Natural killer cell (primary cell): ENCODE results near the gene ZNF273. TPM values are rescaled to one million over a fixed set of nuclear protein-coding genes. Genes with fewer than 3 reads are reported as not detected.
A peak's percentile ranks its signal among the peaks of the same experiment; 100 is the strongest.
"Not testable (repeated sequence)": the region's sequence is repeated elsewhere in the genome, so short reads cannot be mapped to it uniquely, and the experiment has no call there.

Experiments used
- ATAC-seq, 3 donors: fragments of 150-1000 bp in 2 of 3; fragments of 200-7000 bp in 1 of 3; cut with Tn5 transposase; 1 replicate in 1 of 3; 2 replicates in 2 of 3; pipeline ENCODE4 v1.10.0; 2021; ENCODE audit warnings: mild to moderate bottlenecking in 2 of 3, moderate library complexity in 2 of 3
- DNase-seq, 2 donors: peaks; one replicate each; pipeline versions ENCODE4 v3.0.0 to v3.0.0-alpha.2; 2013 to 2021; ENCODE audit warnings: mixed read lengths in 1 of 2
- H3K27ac ChIP-seq: one replicate; pipeline ENCODE4 v1.5.1; 2013; ENCODE audit warnings: mild to moderate bottlenecking, low read length
- H3K27me3 ChIP-seq: one replicate; pipeline ENCODE4 v1.6.1; 2013; ENCODE audit warnings: low read length; ENCODE audit not compliant: control insufficient read depth, insufficient read depth
- H3K36me3 ChIP-seq: one replicate; pipeline ENCODE4 v1.6.1; 2013; ENCODE audit warnings: low read length; ENCODE audit not compliant: control insufficient read depth, insufficient read depth
- H3K4me1 ChIP-seq: one replicate; pipeline ENCODE4 v1.6.1; 2013; ENCODE audit warnings: low read length; ENCODE audit not compliant: control insufficient read depth, insufficient read depth
- H3K4me3 ChIP-seq: one replicate; pipeline ENCODE4 v1.5.1; 2013; ENCODE audit warnings: low read length
- H3K9me3 ChIP-seq: one replicate; pipeline ENCODE4 v1.6.1; 2013; ENCODE audit warnings: low read length; ENCODE audit not compliant: control insufficient read depth, insufficient read depth
- H3K27ac Mint-ChIP-seq, 2 donors: one replicate each; pipeline ENCODE4 v1.8.0; 2022; ENCODE audit warnings: mild to moderate bottlenecking in 2 of 2, mixed read lengths in 2 of 2, moderate library complexity in 1 of 2
- H3K27me3 Mint-ChIP-seq, 2 donors: one replicate each; pipeline ENCODE4 v1.8.0; 2022; ENCODE audit warnings: low read depth in 2 of 2, mixed read lengths in 2 of 2
- H3K36me3 Mint-ChIP-seq: one replicate; pipeline ENCODE4 v1.8.0; 2022; ENCODE audit warnings: mixed read lengths
- H3K4me1 Mint-ChIP-seq, 2 donors: one replicate each; pipeline ENCODE4 v1.8.0; 2022; ENCODE audit warnings: mixed read lengths in 2 of 2
- H3K4me3 Mint-ChIP-seq: one replicate; pipeline ENCODE4 v1.8.0; 2022; ENCODE audit warnings: mild to moderate bottlenecking, moderate library complexity, mixed read lengths
- H3K9me3 Mint-ChIP-seq, 2 donors: one replicate each; pipeline ENCODE4 v1.8.0; 2022; ENCODE audit warnings: mixed read lengths in 2 of 2
- WGBS: methylation state at CpG from one replicate; pipeline ENCODE4 v1.1.7; 2013; ENCODE audit warnings: missing lambda C conversion rate; ENCODE audit not compliant: insufficient coverage; 5-methylcytosine and 5-hydroxymethylcytosine counted together
- intact Hi-C: fragments of 100-400 bp; cut with micrococcal nuclease; formaldehyde crosslinking; loops from one replicate; pipeline ENCODE4 v1.14.2; 2022
- total RNA-seq, 4 donors: library from RNA; stranded (reverse); fragments of 120-200 nt in 1 of 4; gene quantifications; one replicate each; pipeline versions ENCODE4 v1.2.3 to v1.2.4, GENCODE V29; 2013 to 2022
- TF ChIP-seq, protein P1 (sequence below): fragments of 200-600 bp; IDR thresholded peaks from one replicate; pipeline ENCODE4 v1.8.0; 2022; ENCODE audit warnings: antibody characterized with exemption

Gene ZNF273
- total RNA-seq, 3 donors from 2014 or later (not counting 1 experiment from before 2014, with no cell fraction given), result 2.9 to 4.2 (median 4.0) TPM

DNA sequence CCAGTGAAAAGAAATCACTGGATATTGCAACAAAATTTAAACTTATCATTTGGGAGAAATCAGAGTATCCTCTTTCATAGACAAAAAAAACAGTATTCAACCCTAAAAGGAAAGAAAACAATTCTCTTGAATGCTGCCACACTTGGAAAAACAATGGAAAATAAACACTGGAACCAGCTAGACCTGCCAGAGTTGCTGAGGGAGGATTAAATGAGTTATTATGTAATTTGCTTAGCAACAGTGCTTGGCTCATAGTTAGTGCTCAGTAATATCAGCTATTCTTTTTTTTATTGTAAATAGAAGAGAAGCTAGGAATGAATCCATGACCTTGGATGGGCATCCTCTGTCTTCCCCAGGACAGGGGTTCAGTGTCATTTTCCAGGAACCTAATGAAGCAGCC is 11.0 kb upstream of the ZNF273 start:
- TF ChIP-seq, protein P1, sequence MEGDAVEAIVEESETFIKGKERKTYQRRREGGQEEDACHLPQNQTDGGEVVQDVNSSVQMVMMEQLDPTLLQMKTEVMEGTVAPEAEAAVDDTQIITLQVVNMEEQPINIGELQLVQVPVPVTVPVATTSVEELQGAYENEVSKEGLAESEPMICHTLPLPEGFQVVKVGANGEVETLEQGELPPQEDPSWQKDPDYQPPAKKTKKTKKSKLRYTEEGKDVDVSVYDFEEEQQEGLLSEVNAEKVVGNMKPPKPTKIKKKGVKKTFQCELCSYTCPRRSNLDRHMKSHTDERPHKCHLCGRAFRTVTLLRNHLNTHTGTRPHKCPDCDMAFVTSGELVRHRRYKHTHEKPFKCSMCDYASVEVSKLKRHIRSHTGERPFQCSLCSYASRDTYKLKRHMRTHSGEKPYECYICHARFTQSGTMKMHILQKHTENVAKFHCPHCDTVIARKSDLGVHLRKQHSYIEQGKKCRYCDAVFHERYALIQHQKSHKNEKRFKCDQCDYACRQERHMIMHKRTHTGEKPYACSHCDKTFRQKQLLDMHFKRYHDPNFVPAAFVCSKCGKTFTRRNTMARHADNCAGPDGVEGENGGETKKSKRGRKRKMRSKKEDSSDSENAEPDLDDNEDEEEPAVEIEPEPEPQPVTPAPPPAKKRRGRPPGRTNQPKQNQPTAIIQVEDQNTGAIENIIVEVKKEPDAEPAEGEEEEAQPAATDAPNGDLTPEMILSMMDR, result no peak
- Mint-ChIP-seq H3K27me3 (peaks cover 32 to 47% of the 10 kb centered on the region in 2 donors), H3K9me3 (no peaks in the 10 kb centered on the region), H3K4me3 (no peak overlapping the region), H3K36me3 (no peaks in the 10 kb centered on the region), H3K4me1 (peaks cover 11 to 12% of the 10 kb centered on the region in 2 donors), H3K27ac (no peak overlapping the region)
- no peak overlapping the region for H3K4me3 ChIP-seq
- no peak overlapping the region for H3K27ac ChIP-seq
- no peaks in the 10 kb centered on the region for H3K9me3 ChIP-seq
- H3K36me3 ChIP-seq, result no peaks in the 10 kb centered on the region
- intact Hi-C loops, result no loop called here
- H3K4me1 ChIP-seq, result peaks cover 19% of the 10 kb centered on the region
- ATAC-seq (no peak), DNase-seq (no peak)
- H3K27me3 ChIP-seq, result peaks cover 21% of the 10 kb centered on the region

DNA sequence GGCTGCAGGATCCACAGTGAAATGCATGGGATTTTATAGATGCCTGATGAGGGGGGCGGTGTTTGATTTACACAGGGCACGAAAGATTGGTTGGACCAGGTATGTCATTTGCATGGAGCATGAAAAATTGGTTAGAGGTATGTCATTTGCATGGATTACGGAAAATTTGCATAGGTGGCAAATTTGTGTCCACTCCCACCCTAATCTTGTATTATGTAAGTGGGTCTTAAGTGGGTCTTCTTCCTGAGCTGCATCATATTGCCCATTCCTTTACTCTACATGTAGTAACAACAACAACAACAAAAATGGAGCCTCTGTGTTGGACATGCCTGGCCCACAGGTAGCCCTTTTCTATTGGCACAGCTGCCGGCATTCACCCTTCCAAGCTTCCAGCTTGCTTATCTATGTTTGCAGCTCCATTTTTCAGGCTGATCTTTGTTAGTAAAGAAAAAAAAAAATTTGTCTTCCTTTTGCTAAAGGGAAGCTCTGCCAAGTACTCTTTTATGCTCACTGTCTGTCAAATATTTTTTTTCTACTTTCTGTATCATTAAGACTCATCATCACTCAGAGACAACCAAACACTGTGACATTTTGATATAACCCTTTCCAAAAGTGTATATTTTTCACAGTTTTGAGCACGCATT is 10.3 kb upstream of the ZNF273 start:
- H3K4me1 Mint-ChIP-seq, result peaks cover 11 to 12% of the 10 kb centered on the region in 2 donors
- Histone ChIP-seq H3K36me3 (no peaks in the 10 kb centered on the region), H3K27ac (no peak overlapping the region), H3K4me1 (peaks cover 18% of the 10 kb centered on the region), H3K4me3 (no peak overlapping the region), H3K9me3 (no peaks in the 10 kb centered on the region), H3K27me3 (peaks cover 21% of the 10 kb centered on the region)
- no peak overlapping the region for H3K4me3 Mint-ChIP-seq
- H3K9me3 Mint-ChIP-seq, result no peaks in the 10 kb centered on the region
- ATAC-seq, result no peak
- no peaks in the 10 kb centered on the region for H3K36me3 Mint-ChIP-seq
- DNase-seq, result no peak
- H3K27ac Mint-ChIP-seq, result no peak overlapping the region
- 98% methylated on average over 4 of the region's 5 CpGs for WGBS
- peaks cover 31 to 44% of the 10 kb centered on the region in 2 donors for H3K27me3 Mint-ChIP-seq
- intact Hi-C loops, result no loop called here
- TF ChIP-seq, protein P1, result no peak

DNA sequence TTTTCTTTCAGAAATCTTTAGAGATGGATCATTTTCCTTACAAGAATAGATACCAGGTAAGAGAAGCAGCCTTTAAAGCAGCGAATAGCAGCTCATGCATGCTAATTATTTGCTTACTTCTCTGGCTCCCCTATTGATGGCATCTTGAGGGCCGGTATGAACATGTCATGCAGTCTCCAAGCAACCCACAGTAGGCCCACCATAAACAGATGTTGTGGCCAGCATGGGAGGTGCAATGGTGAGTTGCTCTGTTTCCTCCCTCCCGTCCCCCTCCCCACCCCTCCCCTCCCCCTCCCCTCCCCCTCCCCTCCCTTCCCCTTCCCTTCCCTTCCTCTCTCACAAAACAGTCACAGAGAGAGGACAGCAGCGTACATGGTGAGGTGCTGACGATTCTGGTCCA is 9.7 kb upstream of the ZNF273 start:
- Mint-ChIP-seq H3K27me3 (peaks cover 25 to 38% of the 10 kb centered on the region in 2 donors), H3K4me3 (no peak overlapping the region), H3K27ac (no peak overlapping the region), H3K9me3 (no peaks in the 10 kb centered on the region), H3K36me3 (no peaks in the 10 kb centered on the region), H3K4me1 (peaks cover 4 to 6% of the 10 kb centered on the region in 2 donors)
- Histone ChIP-seq H3K4me3 (no peak overlapping the region), H3K27me3 (peaks cover 15% of the 10 kb centered on the region), H3K36me3 (no peaks in the 10 kb centered on the region), H3K4me1 (peaks cover 12% of the 10 kb centered on the region), H3K9me3 (no peaks in the 10 kb centered on the region), H3K27ac (no peak overlapping the region)
- intact Hi-C loops, result no loop called here
- DNase-seq (no peak), ATAC-seq (no peak)
- TF ChIP-seq, protein P1, result no peak
- WGBS, result 80% methylated on average over 4 of the region's 5 CpGs

DNA sequence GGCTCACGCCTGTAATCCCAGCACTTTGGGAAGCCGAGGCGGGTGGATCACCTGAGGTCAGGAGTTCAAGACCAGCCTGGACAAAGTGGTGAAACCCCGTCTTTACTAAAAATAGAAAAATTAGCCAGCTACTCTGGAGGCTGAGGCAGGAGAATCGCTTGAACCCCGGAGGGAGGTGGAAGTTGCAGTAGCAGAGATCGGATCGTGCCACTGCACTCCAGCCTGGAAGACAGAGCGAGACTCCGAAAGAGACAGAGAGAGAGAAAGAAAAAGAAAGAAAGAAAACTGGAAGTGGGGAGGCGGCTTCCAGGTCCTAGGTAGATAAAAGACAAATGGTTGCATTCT is 640 bp upstream of the ZNF273 start:
- H3K9me3 Mint-ChIP-seq, H3K27me3 ChIP-seq, H3K27me3 Mint-ChIP-seq, H3K4me3 ChIP-seq, H3K9me3 ChIP-seq, ATAC-seq, H3K36me3 Mint-ChIP-seq, H3K36me3 ChIP-seq, H3K27ac ChIP-seq, DNase-seq: not testable (repeated sequence)
- Mint-ChIP-seq H3K27ac (peak overlapping the region in 1 of 2 donors; percentile 94), H3K4me3 (peak overlapping the region; percentile 97), H3K4me1 (peaks cover 35 to 42% of the 10 kb centered on the region in 2 donors)
- intact Hi-C loops, result loop anchor here (5.0 kb wide), 1 partner anchor 975 kb away; no protein-coding TSS in a partner anchor
- peaks cover 12% of the 10 kb centered on the region for H3K4me1 ChIP-seq
- 87% methylated on average over 11 of the region's 11 CpGs for WGBS
